ENCODE results near the gene MAS1L.

- no peak for TF ChIP-seq CTCF (IDR thresholded peaks at IDR 0.05)
- no peak for TF ChIP-seq EZH2phosphoT487 (IDR thresholded peaks at IDR 0.05)
Measured at GRCh38 chr6:29527126-29527525, 39.4 kb upstream of the MAS1L start.

Measured in neural progenitor cell (in vitro differentiated cells).